GM12875 (cell line): ENCODE data around the gene CCDC88C.

Experiments
- H3K4me3 ChIP-seq: one replicate; pipeline ENCODE4 v1.5.1; 2011; ENCODE audit warnings: low read depth, low read length, control low read depth
- CTCF ChIP-seq: IDR thresholded peaks from 2 replicates; pipeline ENCODE4 v1.5.1; 2011; ENCODE audit warnings: low read depth, mild to moderate bottlenecking, control low read depth, inconsistent platforms, low read length, moderate library complexity, borderline replicate concordance; ENCODE audit not compliant: insufficient read depth

Gene CCDC88C

GRCh38 chr14:91242635-91243034 is 175.0 kb downstream of the CCDC88C start:
- H3K4me3 ChIP-seq, result no peak overlapping the region
- TF ChIP-seq CTCF, result no peak

GRCh38 chr14:91241863-91242262 is 175.8 kb downstream of the CCDC88C start:
- TF ChIP-seq CTCF, result no peak
- H3K4me3 ChIP-seq, result peak overlapping the region; percentile 29

- TF ChIP-seq CTCF, result no peak
These were observed 179.0 kb downstream of the CCDC88C start for GRCh38 chr14:91238661-91239060.

GRCh38 chr14:91238085-91238484 is 179.5 kb downstream of the CCDC88C start:
- no peak for TF ChIP-seq CTCF
- no peak overlapping the region for H3K4me3 ChIP-seq

More at GRCh38 chr14:91238661-91239060, 179.0 kb downstream of the CCDC88C start:
- no peak overlapping the region for H3K4me3 ChIP-seq

GRCh38 chr14:91237219-91237618 is 180.4 kb downstream of the CCDC88C start:
- no peak for TF ChIP-seq CTCF
- no peak overlapping the region for H3K4me3 ChIP-seq

- TF ChIP-seq CTCF, result no peak
- H3K4me3 ChIP-seq, result no peak overlapping the region
These were observed 181.8 kb downstream of the CCDC88C start for GRCh38 chr14:91235841-91236240.

GRCh38 chr14:91234791-91235114 is 182.9 kb downstream of the CCDC88C start:
- no peak for TF ChIP-seq CTCF

More at GRCh38 chr14:91234791-91235114, 182.9 kb downstream of the CCDC88C start:
- H3K4me3 ChIP-seq, result no peak overlapping the region
